ENCODE results near the gene TTN.

DNA sequence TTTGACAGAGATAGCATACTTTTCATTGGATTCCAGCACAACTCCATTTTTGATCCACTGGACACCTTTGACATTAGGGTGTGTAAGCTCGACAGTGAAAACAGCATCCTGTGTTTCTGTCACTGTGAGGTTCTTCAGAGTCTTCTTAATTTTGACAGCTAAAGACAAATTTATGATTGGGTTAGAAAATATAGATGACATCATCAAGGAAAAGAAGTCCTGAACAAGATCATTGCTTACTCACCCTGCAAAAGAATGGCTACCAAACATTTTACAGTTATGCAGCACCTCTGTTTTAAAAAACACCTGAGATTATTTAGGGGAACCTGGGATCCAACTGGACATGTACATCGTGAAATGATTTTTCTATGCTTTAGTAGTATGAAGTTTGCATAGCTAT, 36.7 kb downstream of the TTN start:
- TF ChIP-seq, protein P1, sequence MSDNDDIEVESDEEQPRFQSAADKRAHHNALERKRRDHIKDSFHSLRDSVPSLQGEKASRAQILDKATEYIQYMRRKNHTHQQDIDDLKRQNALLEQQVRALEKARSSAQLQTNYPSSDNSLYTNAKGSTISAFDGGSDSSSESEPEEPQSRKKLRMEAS (IDR thresholded peaks at IDR 0.05): no peak
- no peak for TF ChIP-seq SUZ12 (IDR thresholded peaks at IDR 0.05; ENCODE audit: low read length)
- TF ChIP-seq, protein P2, sequence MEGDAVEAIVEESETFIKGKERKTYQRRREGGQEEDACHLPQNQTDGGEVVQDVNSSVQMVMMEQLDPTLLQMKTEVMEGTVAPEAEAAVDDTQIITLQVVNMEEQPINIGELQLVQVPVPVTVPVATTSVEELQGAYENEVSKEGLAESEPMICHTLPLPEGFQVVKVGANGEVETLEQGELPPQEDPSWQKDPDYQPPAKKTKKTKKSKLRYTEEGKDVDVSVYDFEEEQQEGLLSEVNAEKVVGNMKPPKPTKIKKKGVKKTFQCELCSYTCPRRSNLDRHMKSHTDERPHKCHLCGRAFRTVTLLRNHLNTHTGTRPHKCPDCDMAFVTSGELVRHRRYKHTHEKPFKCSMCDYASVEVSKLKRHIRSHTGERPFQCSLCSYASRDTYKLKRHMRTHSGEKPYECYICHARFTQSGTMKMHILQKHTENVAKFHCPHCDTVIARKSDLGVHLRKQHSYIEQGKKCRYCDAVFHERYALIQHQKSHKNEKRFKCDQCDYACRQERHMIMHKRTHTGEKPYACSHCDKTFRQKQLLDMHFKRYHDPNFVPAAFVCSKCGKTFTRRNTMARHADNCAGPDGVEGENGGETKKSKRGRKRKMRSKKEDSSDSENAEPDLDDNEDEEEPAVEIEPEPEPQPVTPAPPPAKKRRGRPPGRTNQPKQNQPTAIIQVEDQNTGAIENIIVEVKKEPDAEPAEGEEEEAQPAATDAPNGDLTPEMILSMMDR (IDR thresholded peaks at IDR 0.05; ENCODE audit: control extremely low read depth in 1 of 3, insufficient read depth in 1 of 3, low read depth in 1 of 3, low read length in 3 of 3): no peak
- no peak for TF ChIP-seq POLR2AphosphoS5 (IDR thresholded peaks at IDR 0.05; ENCODE audit: low read depth, low read length)
- TF ChIP-seq, protein P3, sequence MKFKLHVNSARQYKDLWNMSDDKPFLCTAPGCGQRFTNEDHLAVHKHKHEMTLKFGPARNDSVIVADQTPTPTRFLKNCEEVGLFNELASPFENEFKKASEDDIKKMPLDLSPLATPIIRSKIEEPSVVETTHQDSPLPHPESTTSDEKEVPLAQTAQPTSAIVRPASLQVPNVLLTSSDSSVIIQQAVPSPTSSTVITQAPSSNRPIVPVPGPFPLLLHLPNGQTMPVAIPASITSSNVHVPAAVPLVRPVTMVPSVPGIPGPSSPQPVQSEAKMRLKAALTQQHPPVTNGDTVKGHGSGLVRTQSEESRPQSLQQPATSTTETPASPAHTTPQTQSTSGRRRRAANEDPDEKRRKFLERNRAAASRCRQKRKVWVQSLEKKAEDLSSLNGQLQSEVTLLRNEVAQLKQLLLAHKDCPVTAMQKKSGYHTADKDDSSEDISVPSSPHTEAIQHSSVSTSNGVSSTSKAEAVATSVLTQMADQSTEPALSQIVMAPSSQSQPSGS (IDR thresholded peaks at IDR 0.05; ENCODE audit: low read length): no peak
- TF ChIP-seq SP2 (IDR thresholded peaks at IDR 0.05; ENCODE audit: low read length): no peak
- no peak for TF ChIP-seq SRF (IDR thresholded peaks at IDR 0.05; ENCODE audit: low read depth, low read length)
- TF ChIP-seq, protein P4, sequence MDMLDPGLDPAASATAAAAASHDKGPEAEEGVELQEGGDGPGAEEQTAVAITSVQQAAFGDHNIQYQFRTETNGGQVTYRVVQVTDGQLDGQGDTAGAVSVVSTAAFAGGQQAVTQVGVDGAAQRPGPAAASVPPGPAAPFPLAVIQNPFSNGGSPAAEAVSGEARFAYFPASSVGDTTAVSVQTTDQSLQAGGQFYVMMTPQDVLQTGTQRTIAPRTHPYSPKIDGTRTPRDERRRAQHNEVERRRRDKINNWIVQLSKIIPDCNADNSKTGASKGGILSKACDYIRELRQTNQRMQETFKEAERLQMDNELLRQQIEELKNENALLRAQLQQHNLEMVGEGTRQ (IDR thresholded peaks at IDR 0.05; ENCODE audit: low read length): no peak
- no peak for TF ChIP-seq RAD21 (IDR thresholded peaks at IDR 0.05 in 1 of 2, conservative IDR thresholded peaks at IDR 0.05 in 1 of 2; ENCODE audit: low read depth in 2 of 2, low read length in 2 of 2)
- TF ChIP-seq CHD1 (IDR thresholded peaks at IDR 0.05; ENCODE audit: low read depth, low read length): no peak
- TF ChIP-seq, protein P5, sequence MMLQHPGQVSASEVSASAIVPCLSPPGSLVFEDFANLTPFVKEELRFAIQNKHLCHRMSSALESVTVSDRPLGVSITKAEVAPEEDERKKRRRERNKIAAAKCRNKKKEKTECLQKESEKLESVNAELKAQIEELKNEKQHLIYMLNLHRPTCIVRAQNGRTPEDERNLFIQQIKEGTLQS (IDR thresholded peaks at IDR 0.05; ENCODE audit: insufficient read depth, low read depth, low read length): no peak
- no peak for TF ChIP-seq BCL11A (IDR thresholded peaks at IDR 0.05; ENCODE audit: low read depth in 2 of 2, low read length in 2 of 2)

All from H1 (cell line).